OCI-LY1 (cell line): ENCODE data around the gene EFNB1.

Experiments
- H2AFZ ChIP-seq: fragments of 200-600 bp; sonication (generic), shearing (Covaris generic); 2 replicates; pipeline ENCODE4 v1.6.0; 2014; ENCODE audit warnings: antibody characterized with exemption, mild to moderate bottlenecking, low read length
- H3F3A ChIP-seq: fragments of 200-600 bp; sonication (generic), shearing (Covaris generic); 2 replicates; pipeline ENCODE4 v1.6.0; 2014; ENCODE audit warnings: mild to moderate bottlenecking, antibody characterized with exemption, low read length, moderate library complexity; ENCODE audit not compliant: insufficient read depth
- H3K27ac ChIP-seq: fragments of 200-600 bp; sonication (generic); 2 replicates; pipeline ENCODE4 v1.5.1; 2014; ENCODE audit warnings: low read length, mixed run types, mild to moderate bottlenecking, low read depth; ENCODE audit not compliant: poor library complexity, severe bottlenecking
- H3K27me3 ChIP-seq: fragments of 200-600 bp; sonication (generic); 2 replicates; pipeline ENCODE4 v1.6.0; 2014; ENCODE audit warnings: antibody characterized with exemption, mild to moderate bottlenecking, low read length, moderate library complexity; ENCODE audit not compliant: insufficient read depth
- H3K36me3 ChIP-seq: fragments of 200-600 bp; sonication (generic); 2 replicates; pipeline ENCODE4 v1.6.1; 2014; ENCODE audit warnings: mild to moderate bottlenecking, antibody characterized with exemption, low read length, moderate library complexity, mixed read lengths; ENCODE audit not compliant: insufficient read depth
- H3K4me1 ChIP-seq: fragments of 200-600 bp; sonication (generic); 2 replicates; pipeline ENCODE4 v1.5.1; 2014; ENCODE audit warnings: mild to moderate bottlenecking, low read length, moderate library complexity; ENCODE audit not compliant: insufficient read depth, severe bottlenecking
- H3K4me2 ChIP-seq: fragments of 200-600 bp; sonication (generic), shearing (Covaris generic); 2 replicates; pipeline ENCODE4 v1.6.1; 2014; ENCODE audit warnings: low read length
- H3K4me3 ChIP-seq: fragments of 200-600 bp; sonication (generic); 2 replicates; pipeline ENCODE4 v1.5.1; 2014; ENCODE audit warnings: low read length, low read depth, mild to moderate bottlenecking, mixed read lengths; ENCODE audit not compliant: poor library complexity, severe bottlenecking
- H3K79me2 ChIP-seq: fragments of 200-600 bp; shearing (Covaris generic); 2 replicates; pipeline ENCODE4 v1.6.1; 2016; ENCODE audit warnings: mixed run types, low read length, mixed read lengths; ENCODE audit not compliant: insufficient read depth
- H3K9ac ChIP-seq: fragments of 200-600 bp; sonication (generic), shearing (Covaris generic); 2 replicates; pipeline ENCODE4 v1.6.1; 2014; ENCODE audit warnings: mild to moderate bottlenecking, low read length, mixed read lengths
- H3K9me2 ChIP-seq: fragments of 200-600 bp; sonication (generic), shearing (Covaris generic); 2 replicates; pipeline ENCODE4 v1.6.1; 2014; ENCODE audit warnings: low read depth, mild to moderate bottlenecking, low read length, mixed read lengths
- H3K9me3 ChIP-seq: fragments of 200-600 bp; shearing (Covaris generic); 2 replicates; pipeline ENCODE4 v1.6.1; 2014; ENCODE audit warnings: low read length, mixed read lengths
- H4K20me1 ChIP-seq: fragments of 200-600 bp; sonication (generic), shearing (Covaris generic); 2 replicates; pipeline ENCODE4 v1.6.0; 2016; ENCODE audit warnings: mild to moderate bottlenecking, low read length; ENCODE audit not compliant: insufficient read depth
- CTCF ChIP-seq: fragments of 200-600 bp; sonication (generic), shearing (Covaris generic); IDR thresholded peaks from 2 replicates; pipeline ENCODE4 v1.5.1; 2017; ENCODE audit warnings: mild to moderate bottlenecking, antibody characterized with exemption, low read length, moderate library complexity, mixed read lengths
- EZH2 ChIP-seq: fragments of 200-600 bp; sonication (generic), shearing (Covaris generic); IDR thresholded peaks from 2 replicates; pipeline ENCODE4 v1.8.0; 2017; ENCODE audit warnings: borderline replicate concordance, mixed run types, mild to moderate bottlenecking, antibody characterized with exemption, low read length, moderate library complexity, mixed read lengths

Gene EFNB1

GRCh38 chrX:68874076-68874475 is 45.3 kb downstream of the EFNB1 start:
- H3K4me3 ChIP-seq: no peak overlapping the region
- H3K9ac ChIP-seq: no peak overlapping the region
- no peaks in the 10 kb centered on the region for H4K20me1 ChIP-seq
- H3K36me3 ChIP-seq: no peaks in the 10 kb centered on the region
- H3K27me3 ChIP-seq: no peaks in the 10 kb centered on the region
- H3K79me2 ChIP-seq: no peaks in the 10 kb centered on the region
- H3K4me1 ChIP-seq: no peaks in the 10 kb centered on the region
- H3K27ac ChIP-seq: no peak overlapping the region
- no peak overlapping the region for H2AFZ ChIP-seq
- no peaks in the 10 kb centered on the region for H3F3A ChIP-seq
- no peaks in the 10 kb centered on the region for H3K9me3 ChIP-seq
- TF ChIP-seq EZH2: no peak
- H3K4me2 ChIP-seq: no peak overlapping the region
- H3K9me2 ChIP-seq: no peaks in the 10 kb centered on the region

- H3K36me3 ChIP-seq: no peaks in the 10 kb centered on the region
- H3F3A ChIP-seq: no peaks in the 10 kb centered on the region
- H3K79me2 ChIP-seq: no peaks in the 10 kb centered on the region
- H3K4me2 ChIP-seq: no peak overlapping the region
- no peak overlapping the region for H3K4me3 ChIP-seq
- H2AFZ ChIP-seq: no peak overlapping the region
- H3K4me1 ChIP-seq: no peaks in the 10 kb centered on the region
- no peak for TF ChIP-seq EZH2
- TF ChIP-seq CTCF: no peak
- no peaks in the 10 kb centered on the region for H4K20me1 ChIP-seq
- no peaks in the 10 kb centered on the region for H3K27me3 ChIP-seq
- H3K9ac ChIP-seq: no peak overlapping the region
- no peak overlapping the region for H3K27ac ChIP-seq
- no peaks in the 10 kb centered on the region for H3K9me3 ChIP-seq
- no peaks in the 10 kb centered on the region for H3K9me2 ChIP-seq
These were observed 47.9 kb downstream of the EFNB1 start for GRCh38 chrX:68876731-68877130.

GRCh38 chrX:68877606-68878005 is 48.8 kb downstream of the EFNB1 start:
- H3K9me3 ChIP-seq: no peaks in the 10 kb centered on the region
- TF ChIP-seq CTCF (no peak), EZH2 (no peak)
- no peaks in the 10 kb centered on the region for H3K79me2 ChIP-seq
- H3K9ac ChIP-seq: no peak overlapping the region
- no peaks in the 10 kb centered on the region for H3F3A ChIP-seq
- no peaks in the 10 kb centered on the region for H3K27me3 ChIP-seq
- H2AFZ ChIP-seq: no peak overlapping the region
- no peak overlapping the region for H3K4me3 ChIP-seq
- H3K27ac ChIP-seq: no peak overlapping the region
- no peak overlapping the region for H3K4me2 ChIP-seq
- no peaks in the 10 kb centered on the region for H3K36me3 ChIP-seq
- no peaks in the 10 kb centered on the region for H3K4me1 ChIP-seq
- no peaks in the 10 kb centered on the region for H4K20me1 ChIP-seq
- no peaks in the 10 kb centered on the region for H3K9me2 ChIP-seq

GRCh38 chrX:68878977-68879645 is 50.3 kb downstream of the EFNB1 start:
- Histone ChIP-seq H3K4me2 (no peak overlapping the region), H3K27me3 (no peaks in the 10 kb centered on the region), H2AFZ (no peak overlapping the region), H4K20me1 (no peaks in the 10 kb centered on the region), H3K79me2 (no peaks in the 10 kb centered on the region), H3K36me3 (no peaks in the 10 kb centered on the region), H3K4me1 (no peaks in the 10 kb centered on the region), H3K9me2 (no peaks in the 10 kb centered on the region), H3K27ac (no peak overlapping the region), H3K9me3 (no peaks in the 10 kb centered on the region), H3K9ac (no peak overlapping the region), H3F3A (no peaks in the 10 kb centered on the region), H3K4me3 (no peak overlapping the region)
- TF ChIP-seq EZH2 (no peak), CTCF (no peak)
